ENCODE measurements around the gene C22orf39. TPM values are rescaled to one million over a fixed set of nuclear protein-coding genes. Genes with fewer than 3 reads are reported as not detected.
A peak's percentile ranks its signal among the peaks of the same experiment; 100 is the strongest.

The C22orf39 gene
- polyA plus RNA-seq (2012; ENCODE audit: low read depth, missing spikeins) = 18.7 TPM

GRCh38 chr22:19447330-19448075, at the start of gene C22orf39:
C22orf39 (minus strand) TSS chr22:19447711; CDS start chr22:19447688, 23 bp downstream.
- peak; percentile 95 for FAIRE-seq
- DNase-seq (ENCODE audit: insufficient read length, low spot score) = peak; percentile 94
- TF ChIP-seq POLR2A (IDR thresholded peaks at IDR 0.05; ENCODE audit: low read depth, low read length) (peak; percentile 67), PAX5 (IDR thresholded peaks at IDR 0.05; ENCODE audit: insufficient read depth, low read length, severe bottlenecking) (no peak), TAF1 (IDR thresholded peaks at IDR 0.05; ENCODE audit: low read depth, low read length) (peak; percentile 80)

- FAIRE-seq (no peak), DNase-seq (ENCODE audit: insufficient read length, low spot score) (no peak)
- no peak for TF ChIP-seq PAX5 (IDR thresholded peaks at IDR 0.05; ENCODE audit: insufficient read depth, low read length, severe bottlenecking)
- TF ChIP-seq POLR2A (IDR thresholded peaks at IDR 0.05; ENCODE audit: low read depth, low read length) = no peak
- TF ChIP-seq POU2F2 (IDR thresholded peaks at IDR 0.05; ENCODE audit: low read depth, low read length) = no peak
- TF ChIP-seq TAF1 (IDR thresholded peaks at IDR 0.05; ENCODE audit: low read depth, low read length) = no peak
- TF ChIP-seq SPI1 (IDR thresholded peaks at IDR 0.05; ENCODE audit: low read depth, low read length) = no peak
- no peak for TF ChIP-seq POLR2AphosphoS5 (IDR thresholded peaks at IDR 0.05; ENCODE audit: low read depth, low read length)
Observed at GRCh38 chr22:19497245-19497644, 49.7 kb upstream of the C22orf39 start.

- DNase-seq (ENCODE audit: insufficient read length, low spot score) = no peak
- TF ChIP-seq PAX5 (IDR thresholded peaks at IDR 0.05; ENCODE audit: insufficient read depth, low read length, severe bottlenecking) (no peak), POLR2AphosphoS5 (IDR thresholded peaks at IDR 0.05; ENCODE audit: low read depth, low read length) (no peak), TAF1 (IDR thresholded peaks at IDR 0.05; ENCODE audit: low read depth, low read length) (no peak), POLR2A (IDR thresholded peaks at IDR 0.05; ENCODE audit: low read depth, low read length) (no peak), SPI1 (IDR thresholded peaks at IDR 0.05; ENCODE audit: low read depth, low read length) (no peak), POU2F2 (IDR thresholded peaks at IDR 0.05; ENCODE audit: low read depth, low read length) (no peak)
- FAIRE-seq = no peak
Observed at GRCh38 chr22:19496324-19496630, 48.8 kb upstream of the C22orf39 start.

GRCh38 chr22:19495562-19496323, 48.2 kb upstream of the C22orf39 start:
- FAIRE-seq = peak; percentile 57
- TF ChIP-seq TAF1 (IDR thresholded peaks at IDR 0.05; ENCODE audit: low read depth, low read length) (no peak), POU2F2 (IDR thresholded peaks at IDR 0.05; ENCODE audit: low read depth, low read length) (no peak), POLR2AphosphoS5 (IDR thresholded peaks at IDR 0.05; ENCODE audit: low read depth, low read length) (no peak)
- no peak for DNase-seq (ENCODE audit: insufficient read length, low spot score)

GRCh38 chr22:19494676-19495173, 47.2 kb upstream of the C22orf39 start:
- TF ChIP-seq POLR2A (IDR thresholded peaks at IDR 0.05; ENCODE audit: low read depth, low read length) (no peak), TAF1 (IDR thresholded peaks at IDR 0.05; ENCODE audit: low read depth, low read length) (no peak), POLR2AphosphoS5 (IDR thresholded peaks at IDR 0.05; ENCODE audit: low read depth, low read length) (no peak), PAX5 (IDR thresholded peaks at IDR 0.05; ENCODE audit: insufficient read depth, low read length, severe bottlenecking) (no peak), SPI1 (IDR thresholded peaks at IDR 0.05; ENCODE audit: low read depth, low read length) (no peak), POU2F2 (IDR thresholded peaks at IDR 0.05; ENCODE audit: low read depth, low read length) (no peak)
- FAIRE-seq (no peak), DNase-seq (ENCODE audit: insufficient read length, low spot score) (no peak)

- DNase-seq (ENCODE audit: insufficient read length, low spot score) (no peak), FAIRE-seq (no peak)
- no peak for TF ChIP-seq PAX5 (IDR thresholded peaks at IDR 0.05; ENCODE audit: insufficient read depth, low read length, severe bottlenecking)
Observed at GRCh38 chr22:19494001-19494560, 46.6 kb upstream of the C22orf39 start.

GRCh38 chr22:19492504-19493174, 45.1 kb upstream of the C22orf39 start:
- FAIRE-seq = no peak
- no peak for TF ChIP-seq POLR2A (IDR thresholded peaks at IDR 0.05; ENCODE audit: low read depth, low read length)
- no peak for TF ChIP-seq PAX5 (IDR thresholded peaks at IDR 0.05; ENCODE audit: insufficient read depth, low read length, severe bottlenecking)
- no peak for TF ChIP-seq TAF1 (IDR thresholded peaks at IDR 0.05; ENCODE audit: low read depth, low read length)
- no peak for TF ChIP-seq POU2F2 (IDR thresholded peaks at IDR 0.05; ENCODE audit: low read depth, low read length)
- no peak for TF ChIP-seq SPI1 (IDR thresholded peaks at IDR 0.05; ENCODE audit: low read depth, low read length)
- DNase-seq (ENCODE audit: insufficient read length, low spot score) = no peak

GRCh38 chr22:19490628-19491230, 43.2 kb upstream of the C22orf39 start:
- TF ChIP-seq SPI1 (IDR thresholded peaks at IDR 0.05; ENCODE audit: low read depth, low read length) = no peak
- no peak for TF ChIP-seq POU2F2 (IDR thresholded peaks at IDR 0.05; ENCODE audit: low read depth, low read length)
- TF ChIP-seq POLR2A (IDR thresholded peaks at IDR 0.05; ENCODE audit: low read depth, low read length) = no peak
- no peak for TF ChIP-seq POLR2AphosphoS5 (IDR thresholded peaks at IDR 0.05; ENCODE audit: low read depth, low read length)
- no peak for TF ChIP-seq TAF1 (IDR thresholded peaks at IDR 0.05; ENCODE audit: low read depth, low read length)
- no peak for TF ChIP-seq PAX5 (IDR thresholded peaks at IDR 0.05; ENCODE audit: insufficient read depth, low read length, severe bottlenecking)
- FAIRE-seq (no peak), DNase-seq (ENCODE audit: insufficient read length, low spot score) (no peak)
